HG02870 (cell line): ENCODE data around the gene REX1BD.
A peak's percentile ranks its signal among the peaks of the same experiment; 100 is the strongest.

Experiments
- ATAC-seq: cut with Tn5 transposase; IDR thresholded peaks from one replicate; pipeline ENCODE4 v1.9.1; 2021; ENCODE audit warnings: mild to moderate bottlenecking, moderate library complexity; ENCODE audit not compliant: unreplicated experiment

Gene REX1BD

GRCh38 chr19:18612772-18613588, 24.4 kb downstream of the REX1BD start, which contains the start of gene TMEM59L:
TMEM59L (plus strand) TSS chr19:18612870; CDS start chr19:18612959, 89 bp downstream.
- no peak for ATAC-seq

GRCh38 chr19:18613589-18614234, 25.1 kb downstream of the REX1BD start:
- ATAC-seq = no peak

DNA sequence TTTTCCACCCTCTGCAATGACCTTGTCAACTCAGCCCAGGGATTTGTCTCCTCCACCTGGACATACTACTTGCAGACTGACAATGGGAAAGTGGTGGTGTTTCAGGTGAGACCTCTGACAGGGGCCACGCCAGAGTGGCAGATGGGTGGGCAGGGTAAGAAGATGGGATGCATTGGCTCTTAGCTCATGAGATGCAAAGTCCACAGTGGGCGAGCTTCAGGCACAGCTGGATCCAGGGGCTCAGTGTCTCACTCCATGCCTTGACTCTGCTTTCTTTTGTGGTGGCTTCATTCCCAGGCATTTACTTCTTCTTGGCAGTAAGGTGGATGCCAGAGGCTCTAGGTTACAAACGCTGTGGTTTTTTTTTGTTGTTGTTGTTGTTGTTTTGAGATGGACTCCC, 27.4 kb downstream of the REX1BD start:
- no peak for ATAC-seq

DNA sequence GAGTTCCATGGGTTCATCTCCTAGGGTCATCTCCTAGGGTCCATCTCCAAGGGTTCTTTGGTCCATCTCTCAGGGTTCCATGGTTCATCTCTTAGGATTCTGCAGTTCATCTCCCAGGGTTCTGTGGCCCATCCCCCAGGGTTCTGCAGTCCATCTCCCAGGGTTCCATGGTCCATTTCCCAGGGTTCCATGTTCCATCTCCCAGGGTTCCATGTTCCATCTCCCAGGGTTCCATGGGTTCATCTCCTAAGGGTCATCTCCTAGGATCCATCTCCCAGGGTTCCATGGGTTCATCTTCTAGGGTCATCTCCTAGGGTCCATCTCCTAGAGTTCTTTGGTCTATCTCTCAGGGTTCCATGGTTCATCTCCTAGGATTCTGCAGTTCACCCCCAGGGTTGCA, 29.0 kb downstream of the REX1BD start:
- ATAC-seq = no peak

DNA sequence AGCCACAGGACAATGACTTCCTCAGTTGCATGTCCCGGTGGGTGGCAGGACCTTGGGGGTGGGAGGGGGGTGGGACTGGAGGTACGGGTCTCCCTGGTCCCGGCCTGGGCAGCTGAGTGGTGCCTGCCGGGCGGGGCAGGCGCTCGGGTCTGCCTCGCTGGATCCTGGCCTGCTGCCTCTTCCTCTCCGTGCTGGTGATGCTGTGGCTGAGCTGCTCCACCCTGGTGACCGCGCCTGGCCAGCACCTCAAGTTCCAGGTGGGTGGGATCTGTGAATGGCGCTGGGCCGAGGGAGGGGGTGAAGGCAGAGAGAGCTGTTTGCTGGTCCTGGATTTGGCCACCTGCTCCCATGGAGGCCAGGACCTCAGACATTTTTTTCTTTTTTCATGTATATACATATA, 29.6 kb downstream of the REX1BD start:
- no peak for ATAC-seq

GRCh38 chr19:18620311-18620710, 31.7 kb downstream of the REX1BD start:
- no peak for ATAC-seq

- ATAC-seq = no peak
These were observed 32.3 kb downstream of the REX1BD start for GRCh38 chr19:18620902-18621301.

DNA sequence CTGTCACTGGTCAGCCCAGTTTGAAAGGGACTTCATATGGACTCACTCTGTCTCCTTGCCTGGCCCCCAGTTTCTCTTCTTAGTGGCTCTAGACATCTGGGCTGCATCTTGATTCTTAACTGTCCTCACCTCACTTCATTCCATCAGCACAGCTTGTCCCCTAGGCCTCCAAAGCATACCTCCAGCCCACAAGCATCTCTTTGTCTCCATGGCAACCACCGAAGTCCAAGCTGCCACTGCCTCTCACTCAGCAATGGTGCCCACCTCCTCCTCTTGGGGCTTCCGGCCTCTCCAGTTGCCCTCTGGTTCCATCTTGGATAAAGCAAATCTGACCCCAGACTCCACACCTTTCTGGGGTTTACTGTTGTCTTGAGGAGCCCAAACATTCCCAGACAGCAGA, 38.3 kb downstream of the REX1BD start:
- ATAC-seq = no peak

- no peak for ATAC-seq
These were observed 40.8 kb downstream of the REX1BD start for GRCh38 chr19:18629166-18630088.

- no peak for ATAC-seq
These were observed 44.7 kb downstream of the REX1BD start for GRCh38 chr19:18633321-18633720.

DNA sequence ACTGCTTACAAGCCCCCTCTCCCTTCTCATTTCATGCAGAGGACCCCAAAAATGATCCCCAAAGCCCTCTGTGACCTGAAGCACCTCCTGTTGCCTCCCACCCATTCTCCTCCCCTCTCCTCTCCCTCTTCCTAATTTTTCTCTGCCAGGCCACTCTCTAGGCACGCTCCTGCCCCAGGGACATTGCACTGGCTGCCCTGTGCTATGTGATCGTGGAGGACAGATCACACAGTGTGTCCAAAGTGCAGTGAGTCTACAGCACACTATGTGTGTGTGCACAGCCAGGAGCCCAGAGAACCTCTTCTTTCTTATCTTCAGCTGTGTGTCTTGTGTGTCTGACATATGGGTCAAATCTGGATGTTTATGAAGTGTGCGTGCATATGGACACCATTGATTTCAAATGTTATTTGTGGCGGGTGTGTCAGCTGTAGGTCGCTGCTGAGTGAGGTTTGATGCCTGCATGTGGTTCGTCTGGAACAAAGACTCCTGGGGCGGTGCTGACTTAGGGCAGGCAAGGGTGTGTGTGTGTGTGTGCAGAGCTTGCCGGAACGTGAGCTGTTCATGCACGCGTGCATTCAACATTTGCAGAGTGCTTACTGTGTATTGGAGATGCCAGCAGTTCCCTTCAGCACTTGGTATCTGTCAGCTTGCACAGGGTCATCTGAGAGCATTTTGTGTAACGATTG, 46.2 kb downstream of the REX1BD start:
- no peak for ATAC-seq

GRCh38 chr19:18635831-18636182, 47.2 kb downstream of the REX1BD start:
- ATAC-seq = no peak

GRCh38 chr19:18636183-18636968, 47.8 kb downstream of the REX1BD start:
- ATAC-seq = peak; percentile 85

DNA sequence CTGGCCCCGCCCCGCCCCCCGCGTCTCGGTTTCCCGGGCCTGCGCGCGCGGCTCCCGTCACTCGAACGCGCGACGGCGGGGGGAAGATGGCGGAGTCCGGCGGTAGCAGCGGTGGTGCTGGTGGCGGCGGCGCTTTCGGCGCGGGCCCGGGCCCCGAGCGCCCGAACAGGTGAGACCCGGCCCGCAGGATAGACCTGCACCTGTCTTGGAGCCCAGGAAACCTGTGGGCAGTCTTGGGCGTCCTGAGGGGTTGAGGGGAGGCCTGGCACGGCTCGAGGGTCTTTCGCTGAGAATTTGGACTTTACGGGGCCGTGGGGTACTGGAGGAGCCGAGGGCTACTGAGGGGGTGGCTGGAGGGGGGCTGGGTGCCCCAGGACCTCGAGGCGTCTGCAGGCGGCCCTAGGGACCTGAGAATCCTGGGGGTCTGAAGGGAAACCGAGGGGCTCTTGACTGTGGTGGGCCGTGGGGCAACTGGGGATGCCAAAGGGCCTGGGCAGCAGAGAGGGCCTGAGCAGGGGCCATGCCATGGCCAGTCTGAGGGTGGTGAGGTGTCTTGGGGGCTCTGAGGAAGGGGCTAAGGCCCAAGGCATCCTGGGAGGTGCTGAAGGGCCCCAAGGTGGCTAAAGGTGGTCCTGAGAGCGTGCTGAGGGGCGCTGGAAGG, 48.5 kb downstream of the REX1BD start, which contains the start of gene KLHL26:
TSS of gene KLHL26 (plus strand) at position 60 of the 661 bp plus-strand sequence. CDS start at position 87, 27 bp downstream.
- ATAC-seq = no peak

DNA sequence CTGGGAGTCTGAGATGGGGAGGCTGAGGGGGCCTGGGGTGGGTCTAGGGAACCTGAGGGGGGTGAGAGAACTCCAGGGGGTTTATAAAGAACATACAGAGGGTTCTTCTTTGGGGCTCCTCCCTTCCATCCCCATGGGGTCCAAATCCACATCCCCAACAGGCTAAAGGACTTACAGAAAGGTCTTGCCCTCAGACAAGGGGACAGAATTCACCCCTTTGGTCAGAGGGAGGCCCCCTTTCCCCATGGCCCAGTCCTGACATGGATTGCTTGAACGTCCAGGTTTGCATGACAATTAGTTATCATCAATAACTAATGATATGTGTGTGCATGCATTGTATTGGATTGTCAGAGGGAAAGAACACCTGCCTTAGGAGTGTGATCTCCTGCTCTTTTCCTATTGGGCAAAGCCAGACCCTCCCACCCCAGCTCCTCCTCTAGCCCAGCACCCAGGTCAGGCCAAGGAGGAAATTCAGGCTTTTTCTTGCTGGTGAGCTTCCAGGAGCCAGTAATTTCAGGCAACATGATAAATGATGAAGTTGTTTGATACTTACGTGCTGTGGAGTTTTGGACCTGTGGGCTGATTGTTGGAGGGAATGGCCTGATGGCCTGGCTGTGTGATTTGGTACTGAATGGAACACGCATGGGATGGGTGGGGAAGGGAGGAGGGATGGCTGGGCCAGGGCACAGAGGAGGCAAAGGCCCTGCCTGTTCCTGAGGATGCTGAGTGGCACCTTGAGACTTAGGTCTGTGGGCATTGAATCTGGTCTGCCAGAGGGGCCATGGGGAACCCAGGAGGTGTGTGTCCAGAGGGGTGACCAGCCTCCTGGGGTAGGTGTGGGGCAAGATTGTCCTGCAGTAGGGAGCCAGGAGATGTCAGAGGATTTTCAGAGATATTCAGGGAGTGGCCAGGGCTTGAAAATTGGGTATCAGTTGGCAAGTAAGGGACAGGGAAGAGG, 49.4 kb downstream of the REX1BD start:
- ATAC-seq = no peak

DNA sequence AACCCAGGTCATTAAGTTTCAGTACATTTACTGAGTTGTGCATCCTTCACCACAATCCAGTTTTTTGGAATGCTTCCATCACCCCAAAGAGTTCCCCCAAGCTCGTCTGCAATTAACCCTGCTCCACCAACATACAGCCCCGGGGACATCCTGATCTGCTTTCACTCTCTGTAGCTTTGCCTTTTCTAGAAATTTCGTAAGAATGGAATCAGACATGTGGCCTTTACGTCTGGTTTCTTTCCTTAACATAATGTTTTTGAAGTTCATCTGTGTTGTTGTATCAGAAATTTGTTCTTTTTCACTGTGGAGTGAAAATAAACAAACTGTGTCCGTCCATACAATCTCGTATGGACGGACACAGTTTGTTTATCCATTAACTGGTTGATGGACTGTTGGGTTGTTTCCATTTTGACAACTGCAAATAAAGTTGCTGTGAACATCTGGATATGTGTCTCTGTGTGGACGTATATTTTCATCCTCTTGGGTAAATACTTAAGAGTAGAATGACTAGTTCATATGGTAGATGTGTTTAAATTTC, 51.2 kb downstream of the REX1BD start:
- no peak for ATAC-seq
